GM23248 (cell line): ENCODE measurements around the gene DENND5A. TPM values are rescaled to one million over a fixed set of nuclear protein-coding genes. Genes with fewer than 3 reads are reported as not detected.

ENCODE experiments used
- DNase-seq: peaks from one replicate; pipeline ENCODE4 v3.0.0-alpha.2; 2015
- H2AFZ ChIP-seq: fragments of 200-600 bp; sonication (generic); 2 replicates; pipeline ENCODE4 v1.6.1; 2016; ENCODE audit warnings: antibody characterized with exemption
- H3F3A ChIP-seq: fragments of 200-600 bp; sonication (generic); 2 replicates; pipeline ENCODE4 v1.6.1; 2016; ENCODE audit warnings: mild to moderate bottlenecking, antibody characterized with exemption, mixed run types; ENCODE audit not compliant: insufficient read depth
- H3K27ac ChIP-seq: fragments of 200-600 bp; sonication (generic); 2 replicates; pipeline ENCODE4 v1.5.1; 2016; ENCODE audit warnings: mild to moderate bottlenecking
- H3K27me3 ChIP-seq: fragments of 200-600 bp; sonication (generic); replicated peaks from 2 replicates; pipeline ENCODE4 v1.6.1; 2016; ENCODE audit warnings: mild to moderate bottlenecking; ENCODE audit not compliant: insufficient read depth
- H3K36me3 ChIP-seq: fragments of 200-600 bp; sonication (generic); 2 replicates; pipeline ENCODE4 v1.6.1; 2016; ENCODE audit warnings: low read depth, mild to moderate bottlenecking
- H3K4me1 ChIP-seq: fragments of 200-600 bp; sonication (generic); 2 replicates; pipeline ENCODE4 v1.6.1; 2016; ENCODE audit warnings: mild to moderate bottlenecking; ENCODE audit not compliant: insufficient read depth
- H3K4me2 ChIP-seq: fragments of 200-600 bp; sonication (generic); one replicate; pipeline ENCODE4 v1.6.1; 2016; ENCODE audit warnings: mild to moderate bottlenecking; ENCODE audit not compliant: unreplicated experiment
- H3K4me3 ChIP-seq: fragments of 200-600 bp; sonication (generic); 2 replicates; pipeline ENCODE4 v1.5.1; 2016; ENCODE audit warnings: mild to moderate bottlenecking
- H3K79me2 ChIP-seq: fragments of 200-600 bp; sonication (generic); 2 replicates; pipeline ENCODE4 v1.6.1; 2016; ENCODE audit warnings: mild to moderate bottlenecking; ENCODE audit not compliant: insufficient read depth
- H3K9ac ChIP-seq: fragments of 200-600 bp; sonication (generic); 2 replicates; pipeline ENCODE4 v1.6.1; 2016; ENCODE audit warnings: mild to moderate bottlenecking
- H3K9me2 ChIP-seq: fragments of 200-600 bp; sonication (generic); 2 replicates; pipeline ENCODE4 v1.6.1; 2016; ENCODE audit warnings: mixed run types, mild to moderate bottlenecking, moderate library complexity; ENCODE audit not compliant: insufficient read depth
- H3K9me3 ChIP-seq: fragments of 200-600 bp; sonication (generic); one replicate; pipeline ENCODE4 v1.6.1; 2017; ENCODE audit warnings: low read depth
- H4K20me1 ChIP-seq: fragments of 200-600 bp; sonication (generic); 2 replicates; pipeline ENCODE4 v1.6.0; 2016; ENCODE audit not compliant: insufficient read depth
- EZH2 ChIP-seq: fragments of 200-600 bp; sonication (generic); IDR thresholded peaks from 2 replicates; pipeline ENCODE4 v1.6.1; 2018; ENCODE audit warnings: antibody characterized with exemption, mild to moderate bottlenecking; ENCODE audit not compliant: insufficient read depth, poor library complexity, severe bottlenecking
- EZH2phosphoT487 ChIP-seq: fragments of 200-600 bp; sonication (generic); IDR thresholded peaks from 2 replicates; pipeline ENCODE4 v1.6.1; 2018; ENCODE audit warnings: antibody characterized with exemption, moderate library complexity, mild to moderate bottlenecking, low read depth; ENCODE audit not compliant: insufficient read depth
- WGBS, 2 experiments: methylation state at CpG; one replicate each; pipeline ENCODE4 v1.1.6; 2015 to 2017; ENCODE audit warnings: low lambda C conversion rate in 2 of 2, low coverage in 1 of 2; ENCODE audit errors: missing lambda C conversion rate in 2 of 2; 5-methylcytosine and 5-hydroxymethylcytosine counted together
- in situ Hi-C: fragments of 300-500 bp; cut with MboI; formaldehyde crosslinking; loops from 2 replicates; pipeline ENCODE4 v1.15.0; 2020
- microRNA-seq: library from miRNA; unstranded; fragments of <30 nt; microRNA quantifications from one replicate; pipeline ENCODE4, GENCODE V29; 2016; ENCODE audit warnings: borderline number of aligned reads
- polyA plus RNA-seq: library from polyadenylated mRNA; unstranded; fragments of >200 nt; fragmentation: Nextera tagmentation; extraction: Ambion mirVana; gene quantifications from 2 replicates; pipeline ENCODE4 v1.2.1, GENCODE V29; 2016
- small RNA-seq: library from RNA; depleted of rRNA; stranded (forward); fragments of <200 nt; gene quantifications from one replicate; pipeline ENCODE3, GENCODE V24; 2014; ENCODE audit warnings: low read depth, low replicate concordance
- total RNA-seq: library from RNA; depleted of rRNA; stranded (reverse); fragments of >200 nt; shearing (Covaris generic); gene quantifications from 2 replicates; pipeline ENCODE4 v1.2.3, GENCODE V29; 2014; rRNA removed

The DENND5A gene
- total and polyA plus RNA-seq, 2 experiments from 2014 or later = 28.4 to 127 TPM

- Histone ChIP-seq H3K9me2 (no peaks in the 10 kb centered on the region), H4K20me1 (no peaks in the 10 kb centered on the region), H3K9me3 (no peaks in the 10 kb centered on the region), H3K4me2 (no peak overlapping the region), H3K9ac (no peak overlapping the region), H3K27me3 (no peaks in the 10 kb centered on the region), H3K79me2 (no peaks in the 10 kb centered on the region), H3F3A (no peaks in the 10 kb centered on the region), H3K36me3 (no peaks in the 10 kb centered on the region), H3K4me3 (no peak overlapping the region), H3K27ac (no peak overlapping the region), H3K4me1 (no peaks in the 10 kb centered on the region), H2AFZ (no peak overlapping the region)
- WGBS, 2 experiments = 70 to 79% methylated on average over 3 of the region's 3 CpGs
- in situ Hi-C loops = no loop called here
- no peak for DNase-seq
- TF ChIP-seq EZH2 (no peak), EZH2phosphoT487 (no peak)
Observed at GRCh38 chr11:9089061-9089460, 176.1 kb downstream of the DENND5A start.

Small RNAs within 50 kb of the gene (microRNA-seq; reads per million reads assigned to microRNA genes)
- gene MIR5691 = not detected

Small RNAs within 50 kb of the gene (small RNA-seq; reads per million reads assigned to genes)
- gene MIR5691 (not detected), gene RF00017 (not detected)

Other genes with a start within 250 kb of the DENND5A start
- 3.5 and 10.7 TPM in 2 replicates for gene SCUBE2, start 173.8 kb downstream of the DENND5A start, total RNA-seq
- 0.67 and 1.3 TPM in 2 replicates for gene SCUBE2, start 173.8 kb downstream of the DENND5A start, polyA plus RNA-seq
- 47.7 and 50.5 TPM in 2 replicates for gene TMEM41B, start 49.2 kb upstream of the DENND5A start, total RNA-seq
- gene TMEM41B, start 49.2 kb upstream of the DENND5A start, polyA plus RNA-seq = 35.3 and 36.6 TPM in 2 replicates
- 101 and 111 TPM in 2 replicates for gene IPO7, start 119.3 kb upstream of the DENND5A start, total RNA-seq
- 8.7 TPM in 2 replicates for gene IPO7, start 119.3 kb upstream of the DENND5A start, polyA plus RNA-seq
- gene ZNF143, start 195.7 kb upstream of the DENND5A start, total RNA-seq = 5.3 and 20.5 TPM in 2 replicates
- gene ZNF143, start 195.7 kb upstream of the DENND5A start, polyA plus RNA-seq = 13.6 and 16.7 TPM in 2 replicates